ENCODE measurements around the gene XPO6. TPM values are rescaled to one million over a fixed set of nuclear protein-coding genes. Genes with fewer than 3 reads are reported as not detected.

Gene XPO6
- total and polyA plus RNA-seq, 2 of the 13 experiments (the other 11 are each of a cell fraction or from before 2014, with no cell fraction given) = 109 to 129 TPM

DNA sequence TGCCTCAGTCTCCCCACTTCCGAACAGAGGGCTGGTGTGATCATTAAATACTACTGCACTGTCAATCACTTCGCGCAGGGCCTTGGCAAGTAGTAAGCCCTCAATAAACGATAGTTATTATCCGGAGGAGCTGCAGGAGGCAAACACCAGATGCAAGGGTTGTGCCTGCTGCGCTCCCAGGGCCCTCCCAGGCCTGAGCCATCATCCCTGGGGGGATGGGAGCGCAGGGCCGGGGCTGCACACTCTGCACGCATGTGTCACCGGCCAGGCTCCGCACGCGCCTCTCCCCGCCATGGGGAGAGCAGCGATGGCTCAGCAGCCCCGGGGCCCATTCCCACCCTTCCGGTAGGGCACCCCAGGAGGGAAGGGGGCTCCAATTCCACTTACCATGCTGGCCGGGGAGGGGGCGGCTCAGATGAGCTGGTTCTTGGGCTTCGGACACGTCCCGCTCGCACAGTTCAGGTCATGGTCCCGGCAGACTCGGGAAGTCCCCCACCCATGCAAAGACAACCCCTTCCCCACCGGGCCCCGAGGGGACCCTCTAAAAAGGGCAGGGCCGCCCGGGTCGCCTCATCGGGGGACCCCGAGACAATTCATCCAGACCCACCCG lies 681 bp downstream of the XPO6 start (continued):
- TF ChIP-seq, protein P1, sequence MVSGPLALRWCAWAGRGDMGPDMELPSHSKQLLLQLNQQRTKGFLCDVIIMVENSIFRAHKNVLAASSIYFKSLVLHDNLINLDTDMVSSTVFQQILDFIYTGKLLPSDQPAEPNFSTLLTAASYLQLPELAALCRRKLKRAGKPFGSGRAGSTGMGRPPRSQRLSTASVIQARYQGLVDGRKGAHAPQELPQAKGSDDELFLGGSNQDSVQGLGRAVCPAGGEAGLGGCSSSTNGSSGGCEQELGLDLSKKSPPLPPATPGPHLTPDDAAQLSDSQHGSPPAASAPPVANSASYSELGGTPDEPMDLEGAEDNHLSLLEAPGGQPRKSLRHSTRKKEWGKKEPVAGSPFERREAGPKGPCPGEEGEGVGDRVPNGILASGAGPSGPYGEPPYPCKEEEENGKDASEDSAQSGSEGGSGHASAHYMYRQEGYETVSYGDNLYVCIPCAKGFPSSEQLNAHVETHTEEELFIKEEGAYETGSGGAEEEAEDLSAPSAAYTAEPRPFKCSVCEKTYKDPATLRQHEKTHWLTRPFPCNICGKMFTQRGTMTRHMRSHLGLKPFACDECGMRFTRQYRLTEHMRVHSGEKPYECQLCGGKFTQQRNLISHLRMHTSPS (CRISPR knock-in tag; IDR thresholded peaks at IDR 0.05; ENCODE audit: low read depth) = no peak
- TF ChIP-seq, protein P2, sequence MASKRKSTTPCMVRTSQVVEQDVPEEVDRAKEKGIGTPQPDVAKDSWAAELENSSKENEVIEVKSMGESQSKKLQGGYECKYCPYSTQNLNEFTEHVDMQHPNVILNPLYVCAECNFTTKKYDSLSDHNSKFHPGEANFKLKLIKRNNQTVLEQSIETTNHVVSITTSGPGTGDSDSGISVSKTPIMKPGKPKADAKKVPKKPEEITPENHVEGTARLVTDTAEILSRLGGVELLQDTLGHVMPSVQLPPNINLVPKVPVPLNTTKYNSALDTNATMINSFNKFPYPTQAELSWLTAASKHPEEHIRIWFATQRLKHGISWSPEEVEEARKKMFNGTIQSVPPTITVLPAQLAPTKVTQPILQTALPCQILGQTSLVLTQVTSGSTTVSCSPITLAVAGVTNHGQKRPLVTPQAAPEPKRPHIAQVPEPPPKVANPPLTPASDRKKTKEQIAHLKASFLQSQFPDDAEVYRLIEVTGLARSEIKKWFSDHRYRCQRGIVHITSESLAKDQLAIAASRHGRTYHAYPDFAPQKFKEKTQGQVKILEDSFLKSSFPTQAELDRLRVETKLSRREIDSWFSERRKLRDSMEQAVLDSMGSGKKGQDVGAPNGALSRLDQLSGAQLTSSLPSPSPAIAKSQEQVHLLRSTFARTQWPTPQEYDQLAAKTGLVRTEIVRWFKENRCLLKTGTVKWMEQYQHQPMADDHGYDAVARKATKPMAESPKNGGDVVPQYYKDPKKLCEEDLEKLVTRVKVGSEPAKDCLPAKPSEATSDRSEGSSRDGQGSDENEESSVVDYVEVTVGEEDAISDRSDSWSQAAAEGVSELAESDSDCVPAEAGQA (IDR thresholded peaks at IDR 0.05; ENCODE audit: low read depth) = no peak
- TF ChIP-seq, protein P2 (CRISPR knock-in tag; IDR thresholded peaks at IDR 0.05; ENCODE audit: borderline replicate concordance) = no peak
- TF ChIP-seq, protein P3, sequence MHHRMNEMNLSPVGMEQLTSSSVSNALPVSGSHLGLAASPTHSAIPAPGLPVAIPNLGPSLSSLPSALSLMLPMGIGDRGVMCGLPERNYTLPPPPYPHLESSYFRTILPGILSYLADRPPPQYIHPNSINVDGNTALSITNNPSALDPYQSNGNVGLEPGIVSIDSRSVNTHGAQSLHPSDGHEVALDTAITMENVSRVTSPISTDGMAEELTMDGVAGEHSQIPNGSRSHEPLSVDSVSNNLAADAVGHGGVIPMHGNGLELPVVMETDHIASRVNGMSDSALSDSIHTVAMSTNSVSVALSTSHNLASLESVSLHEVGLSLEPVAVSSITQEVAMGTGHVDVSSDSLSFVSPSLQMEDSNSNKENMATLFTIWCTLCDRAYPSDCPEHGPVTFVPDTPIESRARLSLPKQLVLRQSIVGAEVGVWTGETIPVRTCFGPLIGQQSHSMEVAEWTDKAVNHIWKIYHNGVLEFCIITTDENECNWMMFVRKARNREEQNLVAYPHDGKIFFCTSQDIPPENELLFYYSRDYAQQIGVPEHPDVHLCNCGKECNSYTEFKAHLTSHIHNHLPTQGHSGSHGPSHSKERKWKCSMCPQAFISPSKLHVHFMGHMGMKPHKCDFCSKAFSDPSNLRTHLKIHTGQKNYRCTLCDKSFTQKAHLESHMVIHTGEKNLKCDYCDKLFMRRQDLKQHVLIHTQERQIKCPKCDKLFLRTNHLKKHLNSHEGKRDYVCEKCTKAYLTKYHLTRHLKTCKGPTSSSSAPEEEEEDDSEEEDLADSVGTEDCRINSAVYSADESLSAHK (CRISPR knock-in tag; IDR thresholded peaks at IDR 0.05; ENCODE audit: borderline replicate concordance) = no peak
- no peak for TF ChIP-seq MED1 (CRISPR knock-in tag; IDR thresholded peaks at IDR 0.05)
- TF ChIP-seq PCBP2 (optimal IDR thresholded peaks at IDR 0.05; ENCODE audit: low read depth, low read length, poor library complexity, severe bottlenecking) = no peak
- TF ChIP-seq ZNF749 (CRISPR knock-in tag; IDR thresholded peaks at IDR 0.05; ENCODE audit: borderline replicate concordance) = no peak
- no peak for TF ChIP-seq SP1 (IDR thresholded peaks at IDR 0.05)
- TF ChIP-seq SP1 (CRISPR knock-in tag; IDR thresholded peaks at IDR 0.05) = no peak
- peak; percentile 60; the same call in 1 of the 2 replicates for TF ChIP-seq IRF2 (CRISPR knock-in tag; IDR thresholded peaks at IDR 0.05)
- TF ChIP-seq, protein P4, sequence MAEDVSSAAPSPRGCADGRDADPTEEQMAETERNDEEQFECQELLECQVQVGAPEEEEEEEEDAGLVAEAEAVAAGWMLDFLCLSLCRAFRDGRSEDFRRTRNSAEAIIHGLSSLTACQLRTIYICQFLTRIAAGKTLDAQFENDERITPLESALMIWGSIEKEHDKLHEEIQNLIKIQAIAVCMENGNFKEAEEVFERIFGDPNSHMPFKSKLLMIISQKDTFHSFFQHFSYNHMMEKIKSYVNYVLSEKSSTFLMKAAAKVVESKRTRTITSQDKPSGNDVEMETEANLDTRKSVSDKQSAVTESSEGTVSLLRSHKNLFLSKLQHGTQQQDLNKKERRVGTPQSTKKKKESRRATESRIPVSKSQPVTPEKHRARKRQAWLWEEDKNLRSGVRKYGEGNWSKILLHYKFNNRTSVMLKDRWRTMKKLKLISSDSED (CRISPR knock-in tag; IDR thresholded peaks at IDR 0.05) = no peak
- TF ChIP-seq, protein P5, sequence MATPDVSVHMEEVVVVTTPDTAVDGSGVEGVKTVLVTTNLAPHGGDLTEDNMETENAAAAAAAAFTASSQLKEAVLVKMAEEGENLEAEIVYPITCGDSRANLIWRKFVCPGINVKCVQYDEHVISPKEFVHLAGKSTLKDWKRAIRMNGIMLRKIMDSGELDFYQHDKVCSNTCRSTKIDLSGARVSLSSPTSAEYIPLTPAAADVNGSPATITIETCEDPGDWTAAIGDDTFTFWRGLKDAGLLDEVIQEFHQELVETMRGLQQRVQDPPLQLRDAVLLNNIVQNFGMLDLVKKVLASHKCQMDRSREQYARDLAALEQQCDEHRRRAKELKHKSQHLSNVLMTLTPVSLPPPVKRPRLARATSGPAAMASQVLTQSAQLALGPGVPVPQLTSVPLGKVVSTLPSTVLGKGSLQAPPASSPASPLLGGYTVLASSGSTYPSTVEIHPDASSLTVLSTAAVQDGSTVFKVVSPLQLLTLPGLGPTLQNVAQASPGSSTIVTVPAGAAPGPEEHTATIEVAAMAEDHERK (CRISPR knock-in tag; IDR thresholded peaks at IDR 0.05; ENCODE audit: low read depth) = no peak
- TF ChIP-seq ZNF24 (IDR thresholded peaks at IDR 0.05) = no peak
- no peak for TF ChIP-seq ZNF644 (CRISPR knock-in tag; IDR thresholded peaks at IDR 0.05; ENCODE audit: low read depth)
- 0 out of 2 replicates have a peak, but pooled peaks have one; percentile 34 for TF ChIP-seq PHF21A (CRISPR knock-in tag; IDR thresholded peaks at IDR 0.05)
- no peak for TF ChIP-seq NCOA1 (CRISPR knock-in tag; IDR thresholded peaks at IDR 0.05)
- no peak for TF ChIP-seq ZNF282 (IDR thresholded peaks at IDR 0.05; ENCODE audit: partially characterized antibody)
- no peak for TF ChIP-seq TBP (CRISPR knock-in tag; IDR thresholded peaks at IDR 0.05)
